IMR-90 (cell line): Measurements from ENCODE around the gene SHB. TPM values are rescaled to one million over a fixed set of nuclear protein-coding genes. Genes with fewer than 3 reads are reported as not detected.

Experiments
- ATAC-seq: fragments of 200-7000 bp; cut with Tn5 transposase; 2 replicates; pipeline ENCODE4 v1.9.1; 2020; ENCODE audit warnings: low read depth, mild to moderate bottlenecking, moderate library complexity
- BruUV-seq: library from RNA; stranded (reverse); fragments of 400-500 nt; replicated peaks from 2 replicates; lab custom pipeline; 2021; lab: Mats Ljungman, UMichigan
- CTCF ChIA-PET: fragments of 300-600 bp; formaldehyde crosslinking; extraction: SDS; loops from one replicate; lab custom pipeline; 2021; ENCODE audit warnings: antibody characterized with exemption; lab: Yijun Ruan, JAX
- POLR2A ChIA-PET: fragments of 300-600 bp; sonication (Branson Sonifier 250); formaldehyde crosslinking; loops from one replicate; lab custom pipeline; 2022; ENCODE audit warnings: antibody characterized with exemption; ENCODE audit not compliant: unreplicated experiment; lab: Charles Lee
- DNase-seq: peaks from one replicate; pipeline ENCODE4 v3.0.0; 2013
- H2AFZ ChIP-seq: replicated peaks from 2 replicates; pipeline ENCODE3; 2013; ENCODE audit warnings: low read length, mild to moderate bottlenecking; ENCODE audit not compliant: poor library complexity
- H2AK5ac ChIP-seq: 2 replicates; pipeline ENCODE4 v1.6.1; 2013; ENCODE audit warnings: low read depth, low read length, inconsistent platforms
- H2AK9ac ChIP-seq: replicated peaks from 2 replicates; pipeline ENCODE3; 2013; ENCODE audit warnings: mild to moderate bottlenecking, low read depth, low read length, moderate library complexity; ENCODE audit not compliant: poor library complexity
- H2BK120ac ChIP-seq: 2 replicates; pipeline ENCODE4 v1.6.1; 2013; ENCODE audit warnings: low read depth, low read length, inconsistent platforms
- H2BK15ac ChIP-seq: 3 replicates; pipeline ENCODE4 v1.6.1; 2013; ENCODE audit warnings: low read depth, low read length, inconsistent platforms
- H2BK20ac ChIP-seq: 2 replicates; pipeline ENCODE4 v1.6.1; 2013; ENCODE audit warnings: low read depth, mild to moderate bottlenecking, inconsistent platforms, low read length, moderate library complexity
- H2BK5ac ChIP-seq: 2 replicates; pipeline ENCODE4 v1.6.1; 2013; ENCODE audit warnings: mild to moderate bottlenecking, low read depth, low read length, inconsistent platforms; ENCODE audit not compliant: poor library complexity, severe bottlenecking
- H3K14ac ChIP-seq: replicated peaks from 2 replicates; pipeline ENCODE4 v1.6.1; 2013; ENCODE audit warnings: low read depth, low read length, inconsistent platforms
- H3K18ac ChIP-seq: 2 replicates; pipeline ENCODE4 v1.6.1; 2013; ENCODE audit warnings: low read depth, low read length, control low read depth
- H3K23ac ChIP-seq: 2 replicates; pipeline ENCODE4 v1.6.1; 2013; ENCODE audit warnings: low read depth, low read length, inconsistent platforms
- H3K27ac ChIP-seq: 2 replicates; pipeline ENCODE4 v1.5.1; 2013; ENCODE audit warnings: mild to moderate bottlenecking, control low read depth, low read length; ENCODE audit not compliant: insufficient read depth
- H3K27me3 ChIP-seq: 2 replicates; pipeline ENCODE4 v1.6.1; 2013; ENCODE audit warnings: low read length; ENCODE audit not compliant: control insufficient read depth, insufficient read depth
- H3K36me3 ChIP-seq: 2 replicates; pipeline ENCODE4 v1.6.1; 2013; ENCODE audit warnings: low read length, mixed read lengths; ENCODE audit not compliant: control insufficient read depth, insufficient read depth
- H3K4ac ChIP-seq: 2 replicates; pipeline ENCODE4 v1.6.1; 2013; ENCODE audit warnings: low read depth, low read length, inconsistent platforms
- H3K4me1 ChIP-seq: 2 replicates; pipeline ENCODE4 v1.6.1; 2013; ENCODE audit warnings: low read length, mixed read lengths; ENCODE audit not compliant: control insufficient read depth, insufficient read depth
- H3K4me2 ChIP-seq: 2 replicates; pipeline ENCODE4 v1.6.1; 2013; ENCODE audit warnings: low read depth, mild to moderate bottlenecking, control low read depth, low read length, moderate library complexity
- H3K4me3 ChIP-seq: 2 replicates; pipeline ENCODE4 v1.5.1; 2013; ENCODE audit warnings: low read depth, mild to moderate bottlenecking, control low read depth, low read length, moderate library complexity; ENCODE audit not compliant: insufficient read depth
- H3K56ac ChIP-seq: 2 replicates; pipeline ENCODE4 v1.6.1; 2013; ENCODE audit warnings: low read length, inconsistent platforms; ENCODE audit not compliant: insufficient read depth; ENCODE audit errors: extremely low read depth
- H3K79me1 ChIP-seq, 2 experiments: 2 replicates each; pipeline ENCODE4 v1.6.1; 2013; ENCODE audit warnings: low read length in 2 of 2, inconsistent platforms in 1 of 2, low read depth in 1 of 2
- H3K9ac ChIP-seq: 2 replicates; pipeline ENCODE4 v1.6.1; 2013; ENCODE audit warnings: low read depth, low read length, control low read depth
- H3K9me1 ChIP-seq: 2 replicates; pipeline ENCODE4 v1.6.1; 2013; ENCODE audit warnings: low read length, inconsistent platforms; ENCODE audit not compliant: insufficient read depth
- H3K9me3 ChIP-seq: 2 replicates; pipeline ENCODE4 v1.6.1; 2013; ENCODE audit warnings: low read length; ENCODE audit not compliant: control insufficient read depth, insufficient read depth
- H4K20me1 ChIP-seq: 2 replicates; pipeline ENCODE4 v1.6.1; 2013; ENCODE audit warnings: low read length, inconsistent platforms; ENCODE audit not compliant: insufficient read depth
- H4K5ac ChIP-seq: 2 replicates; pipeline ENCODE4 v1.6.1; 2013; ENCODE audit warnings: mild to moderate bottlenecking, low read depth, low read length, control low read depth
- H4K8ac ChIP-seq, 2 experiments: 2 replicates each; pipeline ENCODE4 v1.6.1; 2013; ENCODE audit warnings: low read depth in 2 of 2, low read length in 2 of 2, control low read depth in 1 of 2, inconsistent platforms in 1 of 2
- H4K91ac ChIP-seq: 2 replicates; pipeline ENCODE4 v1.6.1; 2013; ENCODE audit warnings: low read depth, low read length, inconsistent platforms; ENCODE audit not compliant: insufficient read depth
- BHLHE40 ChIP-seq: fragments of 150-350 bp; IDR thresholded peaks from 2 replicates; pipeline ENCODE4 v1.6.1; 2016; ENCODE audit warnings: mild to moderate bottlenecking, low read depth, low read length
- CEBPB ChIP-seq: IDR thresholded peaks from 2 replicates; pipeline ENCODE4 v1.6.1; 2012; ENCODE audit warnings: low read depth, low read length, improper control_type of control experiment
- CHD1 ChIP-seq: IDR thresholded peaks from 2 replicates; pipeline ENCODE4 v1.6.1; 2012; ENCODE audit warnings: low read depth, low read length, improper control_type of control experiment
- CTCF ChIP-seq: conservative IDR thresholded peaks from 2 replicates; pipeline ENCODE4 v1.5.1; 2012; ENCODE audit warnings: mild to moderate bottlenecking, low read depth, low read length, improper control_type of control experiment
- ELK1 ChIP-seq: fragments of 150-350 bp; IDR thresholded peaks from 2 replicates; pipeline ENCODE4 v1.6.1; 2016; ENCODE audit warnings: low read depth, mild to moderate bottlenecking, low read length, moderate library complexity, borderline replicate concordance
- FOS ChIP-seq: fragments of 150-350 bp; IDR thresholded peaks from 2 replicates; pipeline ENCODE4 v1.6.1; 2016; ENCODE audit warnings: low read depth, low read length
- MAFK ChIP-seq: IDR thresholded peaks from 2 replicates; pipeline ENCODE4 v1.6.1; 2012; ENCODE audit warnings: low read depth, low read length, improper control_type of control experiment
- MAZ ChIP-seq: IDR thresholded peaks from 2 replicates; pipeline ENCODE4 v1.6.1; 2012; ENCODE audit warnings: low read depth, mild to moderate bottlenecking, low read length, improper control_type of control experiment, moderate library complexity, borderline replicate concordance
- MXI1 ChIP-seq: IDR thresholded peaks from 2 replicates; pipeline ENCODE4 v1.6.1; 2012; ENCODE audit warnings: low read depth, mild to moderate bottlenecking, low read length, moderate library complexity, borderline replicate concordance
- NFE2L2 ChIP-seq: fragments of 150-350 bp; IDR thresholded peaks from 2 replicates; pipeline ENCODE4 v1.6.1; 2016; ENCODE audit warnings: low read depth, mild to moderate bottlenecking, low read length
- POLR2A ChIP-seq: IDR thresholded peaks from 2 replicates; pipeline ENCODE4 v1.6.1; 2012; ENCODE audit warnings: mild to moderate bottlenecking, low read depth, low read length
- RAD21 ChIP-seq: IDR thresholded peaks from 2 replicates; pipeline ENCODE4 v1.6.1; 2012; ENCODE audit warnings: low read length, improper control_type of control experiment
- RCOR1 ChIP-seq: IDR thresholded peaks from 2 replicates; pipeline ENCODE4 v1.6.1; 2012; ENCODE audit warnings: mild to moderate bottlenecking, low read length, improper control_type of control experiment; ENCODE audit not compliant: insufficient replicate concordance
- RFX5 ChIP-seq: IDR thresholded peaks from 2 replicates; pipeline ENCODE4 v1.8.0; 2012; ENCODE audit warnings: low read depth, mild to moderate bottlenecking, low read length, moderate library complexity
- SMC3 ChIP-seq: fragments of 150-350 bp; IDR thresholded peaks from 2 replicates; pipeline ENCODE4 v1.6.1; 2016; ENCODE audit warnings: low read depth, mild to moderate bottlenecking, antibody characterized with exemption, low read length, moderate library complexity
- USF2 ChIP-seq: fragments of 150-350 bp; IDR thresholded peaks from 2 replicates; pipeline ENCODE4 v1.6.1; 2017; ENCODE audit warnings: mild to moderate bottlenecking, antibody characterized with exemption, low read length, low read depth
- WGBS, 2 experiments: methylation state at CpG; one replicate each; pipeline versions ENCODE4 v1.1.5 to v1.1.7; 2013; ENCODE audit warnings: missing lambda C conversion rate in 2 of 2; ENCODE audit not compliant: insufficient read length in 1 of 2; ENCODE audit errors: extremely low coverage in 2 of 2; 5-methylcytosine and 5-hydroxymethylcytosine counted together
- dilution Hi-C: fragments of 300-500 bp; cut with HindIII; formaldehyde crosslinking; loops from one replicate; pipeline ENCODE4 v1.14.3; 2018; ENCODE audit warnings: low sequenced_read_pairs; ENCODE audit not compliant: unreplicated experiment
- in situ Hi-C: fragments of 300-500 bp; cut with MboI; formaldehyde crosslinking; loops from 3 replicates; pipeline ENCODE4 v1.14.3; 2019; ENCODE audit warnings: low sequenced_read_pairs, inconsistent platforms, mixed read lengths
- intact Hi-C: fragments of 100-400 bp; cut with micrococcal nuclease; formaldehyde crosslinking; loops from 2 replicates; pipeline ENCODE4 v1.10.0; 2022
- polyA plus RNA-seq, 3 experiments: library from polyadenylated mRNA; depleted of rRNA; stranded (reverse); fragments of >200 nt; gene quantifications; 2 replicates each; pipeline ENCODE4 v1.2.3, GENCODE V29; 2012; ENCODE audit warnings: low replicate concordance in 1 of 3
- total RNA-seq: library from RNA; depleted of rRNA; stranded (reverse); fragments of >200 nt; gene quantifications from 2 replicates; pipeline ENCODE4 v1.2.3, GENCODE V29; 2012

Gene SHB
- total and polyA plus RNA-seq, 2 of the 4 experiments (the other 2 are of a cell fraction): 6.1 to 20.4 TPM

GRCh38 chr9:37978481-37978864 lies 90.6 kb downstream of the SHB start:
- dilution Hi-C loops: no loop called here
- WGBS, 2 experiments: 100% methylated on average over 2 of the region's 6 CpGs; no CpG with 5 or more reads in 1 of the 2 experiments
- H3K79me1 ChIP-seq: peaks cover 52 to 89% of the 10 kb centered on the region in 2 experiments; a peak in 3 of 4 replicates
- no peak overlapping the region for H3K23ac ChIP-seq
- H3K4ac ChIP-seq: no peak overlapping the region
- ATAC-seq (no peak), DNase-seq (no peak)
- ChIA-PET POLR2A (no interaction called here), CTCF (interaction anchor here (0.6 kb wide), 1 partner anchor 41 kb away, joined by 3 read pairs; no protein-coding TSS in a partner anchor)
- H2BK20ac ChIP-seq: no peak overlapping the region
- no peak overlapping the region for H2AFZ ChIP-seq
- no peak overlapping the region for H2AK9ac ChIP-seq
- H3K4me2 ChIP-seq: no peak overlapping the region
- peaks cover 14% of the 10 kb centered on the region for H3K36me3 ChIP-seq
- no TSS peak for BruUV-seq
- no peaks in the 10 kb centered on the region for H3K9me3 ChIP-seq
- no peak overlapping the region for H2AK5ac ChIP-seq
- in situ Hi-C loops: no loop called here
- no peak overlapping the region for H2BK15ac ChIP-seq
- no peak overlapping the region for H4K91ac ChIP-seq
- no peak overlapping the region for H4K5ac ChIP-seq
- no peak overlapping the region for H3K18ac ChIP-seq
- peaks cover 15% of the 10 kb centered on the region for H3K4me1 ChIP-seq
- no peak overlapping the region for H2BK5ac ChIP-seq
- peaks cover 19% of the 10 kb centered on the region for H3K9me1 ChIP-seq
- H2BK120ac ChIP-seq: no peak overlapping the region
- H3K4me3 ChIP-seq: no peak overlapping the region
- TF ChIP-seq MAFK (no peak), BHLHE40 (no peak), SMC3 (no peak), CTCF (no peak), CHD1 (no peak), MAZ (no peak), FOS (no peak), USF2 (no peak), CEBPB (no peak), NFE2L2 (no peak), POLR2A (no peak), ELK1 (no peak), RCOR1 (no peak), RAD21 (no peak), MXI1 (no peak), RFX5 (no peak)
- H3K27me3 ChIP-seq: no peaks in the 10 kb centered on the region
- no peak overlapping the region for H3K14ac ChIP-seq
- H3K56ac ChIP-seq: no peak overlapping the region
- peaks cover 28% of the 10 kb centered on the region for H4K20me1 ChIP-seq
- intact Hi-C loops: loop anchor here (5.0 kb wide), 2 partner anchors 44 to 164 kb away; no protein-coding TSS in a partner anchor
- H4K8ac ChIP-seq: no peak overlapping the region
- H3K27ac ChIP-seq: no peak overlapping the region
- H3K9ac ChIP-seq: no peak overlapping the region
